Measurements from ENCODE around the gene UQCC5. TPM values are rescaled to one million over a fixed set of nuclear protein-coding genes. Genes with fewer than 3 reads are reported as not detected.

UQCC5 gene
- polyA plus RNA-seq, 2 of the 4 experiments (the other 2 are of a cell fraction), result 11.7 to 63.3 TPM

DNA sequence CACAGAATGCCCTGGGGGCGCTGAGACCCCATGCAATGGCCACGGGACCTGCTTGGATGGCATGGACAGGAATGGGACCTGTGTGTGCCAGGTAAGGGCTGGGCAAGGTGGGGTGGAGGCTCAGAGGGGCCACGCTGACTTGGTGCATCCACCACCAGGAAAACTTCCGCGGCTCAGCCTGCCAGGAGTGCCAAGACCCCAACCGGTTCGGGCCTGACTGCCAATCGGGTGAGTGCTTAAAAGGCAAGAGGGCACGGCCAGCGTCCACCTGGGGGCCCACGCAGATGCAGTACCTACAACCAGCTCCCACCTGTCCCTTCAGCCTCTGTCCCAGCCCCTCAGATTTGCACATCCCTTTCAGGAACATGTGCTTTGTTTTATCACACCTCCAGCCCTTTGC, 34.4 kb upstream of the UQCC5 start:
- H3K4me1 ChIP-seq, result peaks cover 4% of the 10 kb centered on the region; the same call in 2 of the 3 replicates
- no peak for FAIRE-seq
- H3K4me2 ChIP-seq, result no peak overlapping the region
- no peak overlapping the region for H3K27ac ChIP-seq
- no peaks in the 10 kb centered on the region for H3K9me3 ChIP-seq
- CTCF ChIA-PET, result no interaction called here
- POLR2A ChIA-PET, result no interaction called here
- DNase-seq (ENCODE audit: low read depth in 1 of 2, low spot score in 1 of 2), result no peak
- H3K4me3 ChIP-seq, result no peak overlapping the region
- ATAC-seq, result no peak
- no peak for TF ChIP-seq NPAS2 (CRISPR knock-in tag; IDR thresholded peaks at IDR 0.05; ENCODE audit: borderline replicate concordance)
- TF ChIP-seq FOSB (CRISPR knock-in tag; IDR thresholded peaks at IDR 0.05), result no peak
- TF ChIP-seq TP53 (CRISPR knock-in tag; IDR thresholded peaks at IDR 0.05), result no peak
- no peak for TF ChIP-seq ZSCAN20 (CRISPR knock-in tag; IDR thresholded peaks at IDR 0.05)
- TF ChIP-seq CHD4 (IDR thresholded peaks at IDR 0.05; ENCODE audit: borderline replicate concordance), result no peak
- TF ChIP-seq PHF8 (IDR thresholded peaks at IDR 0.05; ENCODE audit: borderline replicate concordance, low read depth), result no peak
- 80% methylated on average over 9 of the region's 11 CpGs for WGBS (ENCODE audit: missing lambda C conversion rate)

DNA sequence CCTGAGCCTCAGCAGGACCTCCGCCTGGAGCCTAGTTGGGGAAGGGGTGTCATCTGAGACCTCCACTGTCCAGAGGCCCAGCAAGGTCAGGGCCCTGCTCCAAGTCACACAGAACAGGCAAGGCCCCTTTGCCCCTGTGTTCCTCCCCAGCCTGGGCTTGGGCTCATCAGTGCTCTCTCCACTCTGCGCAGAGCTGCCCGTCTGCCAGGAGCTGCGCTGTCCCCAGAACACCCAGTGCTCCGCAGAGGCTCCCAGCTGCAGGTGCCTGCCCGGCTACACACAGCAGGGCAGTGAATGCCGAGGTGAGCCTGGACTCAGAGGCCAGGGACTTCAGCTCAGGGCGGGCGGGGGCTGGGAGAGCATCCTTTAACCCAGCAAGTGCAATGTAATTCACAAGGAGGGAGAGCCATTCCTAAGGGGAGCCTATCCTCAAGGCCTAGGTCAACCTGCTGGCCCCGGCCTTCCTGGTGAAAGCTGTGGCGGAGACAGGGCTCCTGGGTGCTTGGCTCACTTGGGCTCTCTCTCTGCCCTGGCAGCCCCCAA, 33.5 kb upstream of the UQCC5 start:
- Histone ChIP-seq H3K27ac (no peak overlapping the region), H3K4me2 (no peak overlapping the region), H3K4me3 (no peak overlapping the region), H3K9me3 (no peaks in the 10 kb centered on the region), H3K4me1 (peaks cover 13% of the 10 kb centered on the region; the same call in 2 of the 3 replicates)
- TF ChIP-seq HDAC2 (IDR thresholded peaks at IDR 0.05) (no peak), NR3C1 (IDR thresholded peaks at IDR 0.05) (no peak), TP53 (CRISPR knock-in tag; IDR thresholded peaks at IDR 0.05) (no peak), FOXS1 (CRISPR knock-in tag; IDR thresholded peaks at IDR 0.05) (no peak), ZC3H11A (IDR thresholded peaks at IDR 0.05) (no peak), NFE2L2 (conservative IDR thresholded peaks at IDR 0.05; ENCODE audit: low read length) (no peak), RAD21 (conservative IDR thresholded peaks at IDR 0.05 in 1 of 2, IDR thresholded peaks at IDR 0.05 in 1 of 2) (no peak), RCOR1 (IDR thresholded peaks at IDR 0.05; ENCODE audit: low read depth, low read length) (no peak), MAZ (IDR thresholded peaks at IDR 0.05; ENCODE audit: borderline replicate concordance, low read depth, low read length) (no peak), PHF8 (IDR thresholded peaks at IDR 0.05; ENCODE audit: borderline replicate concordance, low read depth) (no peak), TFCP2L1 (CRISPR knock-in tag; IDR thresholded peaks at IDR 0.05) (no peak), KDM1A (IDR thresholded peaks at IDR 0.05; ENCODE audit: low read depth) (no peak), HOXB13 (CRISPR knock-in tag; IDR thresholded peaks at IDR 0.05; ENCODE audit: low read depth) (no peak), GATA3 (IDR thresholded peaks at IDR 0.05; ENCODE audit: borderline replicate concordance) (no peak)
- TF ChIP-seq, protein P1, sequence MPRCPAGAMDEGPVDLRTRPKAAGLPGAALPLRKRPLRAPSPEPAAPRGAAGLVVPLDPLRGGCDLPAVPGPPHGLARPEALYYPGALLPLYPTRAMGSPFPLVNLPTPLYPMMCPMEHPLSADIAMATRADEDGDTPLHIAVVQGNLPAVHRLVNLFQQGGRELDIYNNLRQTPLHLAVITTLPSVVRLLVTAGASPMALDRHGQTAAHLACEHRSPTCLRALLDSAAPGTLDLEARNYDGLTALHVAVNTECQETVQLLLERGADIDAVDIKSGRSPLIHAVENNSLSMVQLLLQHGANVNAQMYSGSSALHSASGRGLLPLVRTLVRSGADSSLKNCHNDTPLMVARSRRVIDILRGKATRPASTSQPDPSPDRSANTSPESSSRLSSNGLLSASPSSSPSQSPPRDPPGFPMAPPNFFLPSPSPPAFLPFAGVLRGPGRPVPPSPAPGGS (IDR thresholded peaks at IDR 0.05), result no peak
- TF ChIP-seq, protein P2, sequence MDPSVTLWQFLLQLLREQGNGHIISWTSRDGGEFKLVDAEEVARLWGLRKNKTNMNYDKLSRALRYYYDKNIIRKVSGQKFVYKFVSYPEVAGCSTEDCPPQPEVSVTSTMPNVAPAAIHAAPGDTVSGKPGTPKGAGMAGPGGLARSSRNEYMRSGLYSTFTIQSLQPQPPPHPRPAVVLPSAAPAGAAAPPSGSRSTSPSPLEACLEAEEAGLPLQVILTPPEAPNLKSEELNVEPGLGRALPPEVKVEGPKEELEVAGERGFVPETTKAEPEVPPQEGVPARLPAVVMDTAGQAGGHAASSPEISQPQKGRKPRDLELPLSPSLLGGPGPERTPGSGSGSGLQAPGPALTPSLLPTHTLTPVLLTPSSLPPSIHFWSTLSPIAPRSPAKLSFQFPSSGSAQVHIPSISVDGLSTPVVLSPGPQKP (IDR thresholded peaks at IDR 0.05; ENCODE audit: low read depth, low read length), result no peak
- POLR2A ChIA-PET, result no interaction called here
- DNase-seq (ENCODE audit: low read depth in 1 of 2, low spot score in 1 of 2), result no peak
- CTCF ChIA-PET, result no interaction called here
- FAIRE-seq, result no peak
- ATAC-seq, result peak in 1 of 2 experiments; percentile 38; a peak in 3 of 6 replicates
- WGBS (ENCODE audit: missing lambda C conversion rate), result 67% methylated on average over 1 of the region's 11 CpGs

DNA sequence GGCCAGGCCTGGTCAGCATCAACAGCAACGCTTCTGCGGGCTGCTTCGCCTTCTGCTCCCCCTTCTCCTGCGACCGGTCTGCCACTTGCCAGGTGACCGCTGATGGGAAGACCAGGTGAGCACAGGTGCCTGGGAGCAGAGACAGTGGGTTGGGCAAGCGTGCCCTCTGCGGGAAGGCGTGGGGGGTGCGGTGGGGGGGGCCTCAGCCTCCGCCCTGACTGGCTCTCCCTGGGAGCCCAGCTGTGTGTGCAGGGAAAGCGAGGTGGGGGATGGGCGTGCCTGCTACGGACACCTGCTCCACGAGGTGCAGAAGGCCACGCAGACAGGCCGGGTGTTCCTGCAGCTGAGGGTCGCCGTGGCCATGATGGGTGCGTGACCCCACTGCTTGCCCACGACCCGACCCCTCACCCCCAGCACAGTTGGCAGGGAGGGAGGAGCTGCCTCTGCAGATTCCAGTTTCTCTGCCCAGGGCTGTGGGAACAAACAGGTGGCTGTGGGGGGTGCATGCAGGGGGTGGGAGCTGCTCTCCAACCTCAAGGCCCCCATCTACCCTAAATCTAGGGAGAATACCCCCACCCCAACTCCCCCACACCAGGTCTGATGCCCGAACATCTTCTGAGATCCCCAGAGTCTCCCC, 32.5 kb upstream of the UQCC5 start:
- 94% methylated on average over 7 of the region's 23 CpGs for WGBS (ENCODE audit: missing lambda C conversion rate)
- CTCF ChIA-PET, result interaction anchor here (0.7 to 1.4 kb wide), 3 partner anchors 13 to 32 kb away, joined by 3 to 4 read pairs (median 4); no protein-coding TSS in a partner anchor
- Histone ChIP-seq H3K4me1 (peaks cover 13% of the 10 kb centered on the region; the same call in 2 of the 3 replicates), H3K9me3 (no peaks in the 10 kb centered on the region), H3K4me2 (no peak overlapping the region), H3K27ac (no peak overlapping the region), H3K4me3 (no peak overlapping the region)
- DNase-seq (ENCODE audit: low read depth in 1 of 2, low spot score in 1 of 2) (no peak), FAIRE-seq (no peak), ATAC-seq (no peak)
- POLR2A ChIA-PET, result no interaction called here
- TF ChIP-seq ZFP36 (IDR thresholded peaks at IDR 0.05; ENCODE audit: borderline replicate concordance, partially characterized antibody), result no peak
- TF ChIP-seq MYC (IDR thresholded peaks at IDR 0.05; ENCODE audit: borderline replicate concordance, low read length), result no peak
- no peak for TF ChIP-seq BHLHE40 (IDR thresholded peaks at IDR 0.05; ENCODE audit: low read depth, low read length)
- no peak for TF ChIP-seq JUN (IDR thresholded peaks at IDR 0.05)
- no peak for TF ChIP-seq POLR2A (IDR thresholded peaks at IDR 0.05; ENCODE audit: low read length)
- no peak for TF ChIP-seq HDAC2 (IDR thresholded peaks at IDR 0.05)
- TF ChIP-seq JUNB (IDR thresholded peaks at IDR 0.05), result no peak
- TF ChIP-seq ZNF302 (CRISPR knock-in tag; IDR thresholded peaks at IDR 0.05), result no peak
- TF ChIP-seq SMC3 (IDR thresholded peaks at IDR 0.05), result no peak
- no peak for TF ChIP-seq KDM1A (IDR thresholded peaks at IDR 0.05; ENCODE audit: low read depth)
- no peak for TF ChIP-seq PHF8 (IDR thresholded peaks at IDR 0.05; ENCODE audit: borderline replicate concordance, low read depth)
- TF ChIP-seq ESRRA (IDR thresholded peaks at IDR 0.05; ENCODE audit: borderline replicate concordance, low read length), result no peak
- TF ChIP-seq KDM5A (IDR thresholded peaks at IDR 0.05), result no peak
- TF ChIP-seq ATOH8 (CRISPR knock-in tag; IDR thresholded peaks at IDR 0.05; ENCODE audit: low read depth), result no peak
- no peak for TF ChIP-seq RCOR1 (IDR thresholded peaks at IDR 0.05; ENCODE audit: low read depth, low read length)
- no peak for TF ChIP-seq SREBF2 (IDR thresholded peaks at IDR 0.05)
